Stomach (tissue), 4 donors: ENCODE measurements around the gene TRAM2.

Experiments
- POLR2A ChIP-seq, 4 donors: fragments of 450-650 bp; IDR thresholded peaks; one replicate each; pipeline ENCODE4 v1.6.1; 2016; ENCODE audit warnings: antibody characterized with exemption in 4 of 4, control low read depth in 2 of 4, mild to moderate bottlenecking in 1 of 4, moderate library complexity in 1 of 4
- TF ChIP-seq, protein P1 (sequence below), 7 experiments: fragments of 450-650 bp in 4 of 7; fragments of 200-600 bp in 3 of 7; sonication (generic) in 3 of 7; IDR thresholded peaks; one replicate each; pipeline ENCODE4 v1.5.1; 2016 to 2019; ENCODE audit warnings: antibody characterized with exemption in 7 of 7, control low read depth in 2 of 7, mild to moderate bottlenecking in 1 of 7

DNA sequence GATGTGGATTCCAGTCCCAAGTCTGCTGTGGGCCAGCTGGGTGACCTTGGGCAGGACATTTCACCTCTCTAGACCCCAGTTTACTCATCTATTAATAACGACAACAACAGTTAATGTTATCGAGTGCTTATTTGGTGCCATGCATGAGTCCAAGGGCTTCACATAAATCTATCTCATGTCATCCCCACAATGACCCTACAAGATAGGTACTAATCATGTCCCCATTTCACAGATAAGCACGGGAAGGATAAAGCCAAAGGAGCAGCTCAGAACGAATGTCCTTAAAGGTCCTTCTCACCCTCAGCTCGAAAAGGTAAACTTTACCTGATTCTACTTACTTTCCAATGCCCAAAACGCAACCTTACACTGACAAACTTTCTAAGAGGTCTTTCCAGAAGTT, 35.7 kb downstream of the TRAM2 start:
- no peak for TF ChIP-seq POLR2A (IDR thresholded peaks at IDR 0.05)
- TF ChIP-seq, protein P1, sequence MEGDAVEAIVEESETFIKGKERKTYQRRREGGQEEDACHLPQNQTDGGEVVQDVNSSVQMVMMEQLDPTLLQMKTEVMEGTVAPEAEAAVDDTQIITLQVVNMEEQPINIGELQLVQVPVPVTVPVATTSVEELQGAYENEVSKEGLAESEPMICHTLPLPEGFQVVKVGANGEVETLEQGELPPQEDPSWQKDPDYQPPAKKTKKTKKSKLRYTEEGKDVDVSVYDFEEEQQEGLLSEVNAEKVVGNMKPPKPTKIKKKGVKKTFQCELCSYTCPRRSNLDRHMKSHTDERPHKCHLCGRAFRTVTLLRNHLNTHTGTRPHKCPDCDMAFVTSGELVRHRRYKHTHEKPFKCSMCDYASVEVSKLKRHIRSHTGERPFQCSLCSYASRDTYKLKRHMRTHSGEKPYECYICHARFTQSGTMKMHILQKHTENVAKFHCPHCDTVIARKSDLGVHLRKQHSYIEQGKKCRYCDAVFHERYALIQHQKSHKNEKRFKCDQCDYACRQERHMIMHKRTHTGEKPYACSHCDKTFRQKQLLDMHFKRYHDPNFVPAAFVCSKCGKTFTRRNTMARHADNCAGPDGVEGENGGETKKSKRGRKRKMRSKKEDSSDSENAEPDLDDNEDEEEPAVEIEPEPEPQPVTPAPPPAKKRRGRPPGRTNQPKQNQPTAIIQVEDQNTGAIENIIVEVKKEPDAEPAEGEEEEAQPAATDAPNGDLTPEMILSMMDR (IDR thresholded peaks at IDR 0.05): no peak
